ENCODE data around the gene DLGAP1.
"Not testable (repeated sequence)": the region's sequence is repeated elsewhere in the genome, so short reads cannot be mapped to it uniquely, and the experiment has no call there.

The DLGAP1 gene

GRCh38 chr18:3480827-3481573, 974.1 kb downstream of the DLGAP1 start:
- no peak for DNase-seq (ENCODE audit: low spot score)
- no peak for TF ChIP-seq CTCF (IDR thresholded peaks at IDR 0.05; ENCODE audit: extremely low read depth, missing control alignments)

- TF ChIP-seq CTCF (IDR thresholded peaks at IDR 0.05; ENCODE audit: extremely low read depth, missing control alignments): no peak
- DNase-seq (ENCODE audit: low spot score): no peak
Observed at GRCh38 chr18:3479978-3480509, 975.1 kb downstream of the DLGAP1 start.

GRCh38 chr18:3478262-3478978, 976.7 kb downstream of the DLGAP1 start:
- TF ChIP-seq CTCF (IDR thresholded peaks at IDR 0.05; ENCODE audit: extremely low read depth, missing control alignments): no peak
- no peak for DNase-seq (ENCODE audit: low spot score)

- no peak for DNase-seq (ENCODE audit: low spot score)
- no peak for TF ChIP-seq CTCF (IDR thresholded peaks at IDR 0.05; ENCODE audit: extremely low read depth, missing control alignments)
Observed at GRCh38 chr18:3472681-3473544, 982.2 kb downstream of the DLGAP1 start.

- DNase-seq (ENCODE audit: low spot score): not testable (repeated sequence)
Observed at GRCh38 chr18:3472121-3472520, 983.0 kb downstream of the DLGAP1 start.

- DNase-seq (ENCODE audit: low spot score): no peak
- TF ChIP-seq CTCF (IDR thresholded peaks at IDR 0.05; ENCODE audit: extremely low read depth, missing control alignments): no peak
Observed at GRCh38 chr18:3471141-3471648, 983.9 kb downstream of the DLGAP1 start.

- no peak for TF ChIP-seq CTCF (IDR thresholded peaks at IDR 0.05; ENCODE audit: extremely low read depth, missing control alignments)
- DNase-seq (ENCODE audit: low spot score): no peak
Observed at GRCh38 chr18:3468833-3469232, 986.3 kb downstream of the DLGAP1 start.

All from GM20000 (cell line).